Measurements from ENCODE around the gene OPHN1. TPM values are rescaled to one million over a fixed set of nuclear protein-coding genes. Genes with fewer than 3 reads are reported as not detected.
"Not testable (repeated sequence)": the region's sequence is repeated elsewhere in the genome, so short reads cannot be mapped to it uniquely, and the experiment has no call there.

Gene OPHN1
- total RNA-seq, 4 donors from 2014 or later: 6.9 to 14.0 (median 10.2) TPM

- Histone ChIP-seq H3K4me3 (no peak overlapping the region), H3K9me3 (no peaks in the 10 kb centered on the region), H3K27ac (no peak overlapping the region), H3K27me3 (no peaks in the 10 kb centered on the region), H3K36me3 (no peaks in the 10 kb centered on the region), H3K4me1 (no peaks in the 10 kb centered on the region)
- ATAC-seq: no peak
- TF ChIP-seq POLR2A (IDR thresholded peaks at IDR 0.05): no peak
- no peak for TF ChIP-seq POLR2AphosphoS5 (IDR thresholded peaks at IDR 0.05)
- no peak for TF ChIP-seq EP300 (IDR thresholded peaks at IDR 0.05)
- TF ChIP-seq CTCF (IDR thresholded peaks at IDR 0.05): no peak
- 75 to 94% methylated on average over 2 of the region's 2 CpGs for WGBS, 2 donors (ENCODE audit: low coverage in 1 of 2)
Measured at GRCh38 chrX:68284281-68284904, 148.9 kb downstream of the OPHN1 start.

GRCh38 chrX:68273887-68274286, 159.4 kb downstream of the OPHN1 start:
- Histone ChIP-seq H3K4me1 (no peaks in the 10 kb centered on the region), H3K4me3 (no peak overlapping the region), H3K36me3 (no peaks in the 10 kb centered on the region), H3K9me3 (no peaks in the 10 kb centered on the region), H3K27me3 (no peaks in the 10 kb centered on the region), H3K27ac (no peak overlapping the region)
- 14 to 50% methylated on average over 1 of the region's 1 CpG for WGBS, 2 donors (ENCODE audit: low coverage in 1 of 2)
- no peak for ATAC-seq
- TF ChIP-seq EP300 (IDR thresholded peaks at IDR 0.05) (no peak), POLR2A (IDR thresholded peaks at IDR 0.05) (no peak), POLR2AphosphoS5 (IDR thresholded peaks at IDR 0.05) (no peak)

GRCh38 chrX:68264793-68265192, 168.5 kb downstream of the OPHN1 start:
- not testable (repeated sequence) for ATAC-seq

GRCh38 chrX:68261060-68261672, 172.1 kb downstream of the OPHN1 start:
- Histone ChIP-seq H3K9me3 (no peaks in the 10 kb centered on the region), H3K4me3 (no peak overlapping the region), H3K4me1 (no peaks in the 10 kb centered on the region), H3K36me3 (no peaks in the 10 kb centered on the region), H3K27me3 (no peaks in the 10 kb centered on the region), H3K27ac (no peak overlapping the region)
- no CpG with 5 or more reads among the region's 4 CpGs for WGBS, 2 donors (ENCODE audit: low coverage in 1 of 2)
- no peak for ATAC-seq
- no peak for TF ChIP-seq POLR2AphosphoS5 (IDR thresholded peaks at IDR 0.05)
- TF ChIP-seq POLR2A (IDR thresholded peaks at IDR 0.05): no peak
- TF ChIP-seq EP300 (IDR thresholded peaks at IDR 0.05): no peak
- TF ChIP-seq CTCF (IDR thresholded peaks at IDR 0.05): no peak

More at GRCh38 chrX:68264793-68265192, 168.5 kb downstream of the OPHN1 start:
- H3K4me3 ChIP-seq, H3K9me3 ChIP-seq, H3K27me3 ChIP-seq, H3K4me1 ChIP-seq, H3K27ac ChIP-seq, H3K36me3 ChIP-seq: not testable (repeated sequence)
- WGBS, 2 donors (ENCODE audit: low coverage in 1 of 2): 87% methylated on average over 3 of the region's 9 CpGs; no CpG with 5 or more reads in 1 of the 2 donors

GRCh38 chrX:68256990-68257389, 176.3 kb downstream of the OPHN1 start:
- H3K4me1 ChIP-seq: no peaks in the 10 kb centered on the region
- no peak overlapping the region for H3K27ac ChIP-seq
- H3K36me3 ChIP-seq: no peaks in the 10 kb centered on the region
- TF ChIP-seq CTCF (IDR thresholded peaks at IDR 0.05) (no peak), EP300 (IDR thresholded peaks at IDR 0.05) (no peak), POLR2AphosphoS5 (IDR thresholded peaks at IDR 0.05) (no peak), POLR2A (IDR thresholded peaks at IDR 0.05) (no peak)
- WGBS, 2 donors (ENCODE audit: low coverage in 1 of 2): 56 to 88% methylated on average over 1 to 2 of the region's 2 CpGs
- no peak overlapping the region for H3K4me3 ChIP-seq
- no peaks in the 10 kb centered on the region for H3K27me3 ChIP-seq
- H3K9me3 ChIP-seq: no peaks in the 10 kb centered on the region
- ATAC-seq: no peak

All from gastroesophageal sphincter (tissue), 4 donors.